ENCODE measurements around the gene ZNF197. TPM values are rescaled to one million over a fixed set of nuclear protein-coding genes. Genes with fewer than 3 reads are reported as not detected.
"Not testable (repeated sequence)": the region's sequence is repeated elsewhere in the genome, so short reads cannot be mapped to it uniquely, and the experiment has no call there.

Gene ZNF197
- total and polyA plus RNA-seq, 8 donors = 5.2 to 24.6 (median 7.6) TPM

DNA sequence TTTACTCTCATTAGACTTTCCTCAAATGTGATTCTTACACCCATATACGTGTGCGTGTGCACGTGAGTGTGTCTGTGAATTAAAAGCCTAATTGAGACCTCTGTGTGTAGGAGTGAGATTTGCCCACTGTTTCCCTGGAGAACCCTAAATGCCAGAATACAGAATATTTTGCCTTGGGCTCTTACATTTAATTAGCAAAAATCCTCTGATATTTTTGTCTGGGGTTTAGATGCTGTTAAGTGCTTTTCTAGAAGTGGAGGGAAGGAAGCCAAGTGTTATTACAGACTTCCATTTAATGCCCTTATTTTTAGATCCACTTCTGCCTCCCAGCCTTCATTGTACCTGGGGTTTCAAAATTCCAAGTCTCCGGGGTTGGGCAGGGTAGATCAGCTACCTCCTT lies 41.5 kb downstream of the ZNF197 start:
- H3K27ac ChIP-seq = no peak overlapping the region
- peaks cover 0 to 12% (median 2%) of the 10 kb centered on the region in 4 donors for H3K9me3 ChIP-seq
- H3K36me3 ChIP-seq = peaks cover 0 to 12% (median 1%) of the 10 kb centered on the region in 4 donors
- no peak for DNase-seq
- TF ChIP-seq EP300 (IDR thresholded peaks at IDR 0.05) (no peak), POLR2AphosphoS5 (IDR thresholded peaks at IDR 0.05) (no peak), POLR2A (IDR thresholded peaks at IDR 0.05) (no peak)
- TF ChIP-seq, protein P1, sequence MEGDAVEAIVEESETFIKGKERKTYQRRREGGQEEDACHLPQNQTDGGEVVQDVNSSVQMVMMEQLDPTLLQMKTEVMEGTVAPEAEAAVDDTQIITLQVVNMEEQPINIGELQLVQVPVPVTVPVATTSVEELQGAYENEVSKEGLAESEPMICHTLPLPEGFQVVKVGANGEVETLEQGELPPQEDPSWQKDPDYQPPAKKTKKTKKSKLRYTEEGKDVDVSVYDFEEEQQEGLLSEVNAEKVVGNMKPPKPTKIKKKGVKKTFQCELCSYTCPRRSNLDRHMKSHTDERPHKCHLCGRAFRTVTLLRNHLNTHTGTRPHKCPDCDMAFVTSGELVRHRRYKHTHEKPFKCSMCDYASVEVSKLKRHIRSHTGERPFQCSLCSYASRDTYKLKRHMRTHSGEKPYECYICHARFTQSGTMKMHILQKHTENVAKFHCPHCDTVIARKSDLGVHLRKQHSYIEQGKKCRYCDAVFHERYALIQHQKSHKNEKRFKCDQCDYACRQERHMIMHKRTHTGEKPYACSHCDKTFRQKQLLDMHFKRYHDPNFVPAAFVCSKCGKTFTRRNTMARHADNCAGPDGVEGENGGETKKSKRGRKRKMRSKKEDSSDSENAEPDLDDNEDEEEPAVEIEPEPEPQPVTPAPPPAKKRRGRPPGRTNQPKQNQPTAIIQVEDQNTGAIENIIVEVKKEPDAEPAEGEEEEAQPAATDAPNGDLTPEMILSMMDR (IDR thresholded peaks at IDR 0.05) = no peak
- H3K4me1 ChIP-seq = no peaks in the 10 kb centered on the region
- no peaks in the 10 kb centered on the region for H3K27me3 ChIP-seq
- intact Hi-C loops (cut with DNase I; ENCODE audit: low total_unique reads) = no loop called here
- WGBS, 5 donors = 91 to 94% (median 92%) methylated on average over 4 of the region's 4 CpGs
- no peak overlapping the region for H3K4me3 ChIP-seq

GRCh38 chr3:44669760-44670159 lies 44.9 kb downstream of the ZNF197 start:
- Histone ChIP-seq H3K9me3 (peaks cover 0 to 17% (median 8%) of the 10 kb centered on the region in 4 donors), H3K4me3 (no peak overlapping the region), H3K4me1 (no peaks in the 10 kb centered on the region), H3K36me3 (no peaks in the 10 kb centered on the region), H3K27me3 (no peaks in the 10 kb centered on the region), H3K27ac (no peak overlapping the region)
- intact Hi-C loops (cut with DNase I; ENCODE audit: low total_unique reads) = no loop called here
- no peak for DNase-seq
- TF ChIP-seq EP300 (IDR thresholded peaks at IDR 0.05) = no peak
- TF ChIP-seq, protein P1 (IDR thresholded peaks at IDR 0.05) = no peak
- WGBS, 5 donors = 83 to 91% (median 89%) methylated on average over 6 of the region's 6 CpGs

GRCh38 chr3:44673466-44673865 lies 48.6 kb downstream of the ZNF197 start:
- DNase-seq; H3K27ac ChIP-seq; H3K27me3 ChIP-seq; H3K36me3 ChIP-seq; H3K4me1 ChIP-seq; H3K4me3 ChIP-seq; intact Hi-C loops (cut with DNase I; ENCODE audit: low total_unique reads): not testable (repeated sequence)
- H3K9me3 ChIP-seq = peaks cover 2 to 51% (median 20%) of the 10 kb centered on the region in 4 donors
- 90 to 97% (median 94%) methylated on average over 8 of the region's 8 CpGs for WGBS, 5 donors

DNA sequence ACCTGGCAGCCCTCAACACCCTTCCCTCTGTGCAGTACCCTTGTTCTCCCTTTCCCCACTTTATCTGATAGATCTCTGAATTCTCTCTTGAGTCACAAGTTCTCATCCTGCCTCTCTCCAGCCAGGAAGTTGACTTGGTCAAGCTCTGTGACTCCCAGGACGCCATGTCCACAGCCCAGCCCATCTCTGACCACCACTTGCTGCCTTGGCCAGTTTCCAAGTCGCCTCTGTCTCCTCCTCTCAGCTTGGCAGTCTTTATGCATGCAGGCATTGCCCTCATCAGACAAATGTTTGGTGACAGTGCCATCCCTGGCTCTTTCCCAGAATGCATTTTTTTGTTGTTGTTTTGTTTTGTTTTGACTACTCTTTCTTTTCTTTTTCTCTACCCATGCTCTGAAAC lies 49.4 kb downstream of the ZNF197 start:
- H3K4me1 ChIP-seq = no peaks in the 10 kb centered on the region
- intact Hi-C loops (cut with DNase I; ENCODE audit: low total_unique reads) = no loop called here
- no peak overlapping the region for H3K4me3 ChIP-seq
- TF ChIP-seq POLR2A (IDR thresholded peaks at IDR 0.05) = no peak
- no peak for TF ChIP-seq POLR2AphosphoS5 (IDR thresholded peaks at IDR 0.05)
- TF ChIP-seq, protein P1 (IDR thresholded peaks at IDR 0.05) = no peak
- no peak for TF ChIP-seq EP300 (IDR thresholded peaks at IDR 0.05)
- 54 to 67% (median 62%) methylated on average over 2 of the region's 2 CpGs for WGBS, 5 donors
- H3K27ac ChIP-seq = no peak overlapping the region
- no peak for DNase-seq
- H3K9me3 ChIP-seq = peaks cover 3 to 57% (median 26%) of the 10 kb centered on the region in 4 donors
- no peaks in the 10 kb centered on the region for H3K36me3 ChIP-seq
- no peaks in the 10 kb centered on the region for H3K27me3 ChIP-seq

DNA sequence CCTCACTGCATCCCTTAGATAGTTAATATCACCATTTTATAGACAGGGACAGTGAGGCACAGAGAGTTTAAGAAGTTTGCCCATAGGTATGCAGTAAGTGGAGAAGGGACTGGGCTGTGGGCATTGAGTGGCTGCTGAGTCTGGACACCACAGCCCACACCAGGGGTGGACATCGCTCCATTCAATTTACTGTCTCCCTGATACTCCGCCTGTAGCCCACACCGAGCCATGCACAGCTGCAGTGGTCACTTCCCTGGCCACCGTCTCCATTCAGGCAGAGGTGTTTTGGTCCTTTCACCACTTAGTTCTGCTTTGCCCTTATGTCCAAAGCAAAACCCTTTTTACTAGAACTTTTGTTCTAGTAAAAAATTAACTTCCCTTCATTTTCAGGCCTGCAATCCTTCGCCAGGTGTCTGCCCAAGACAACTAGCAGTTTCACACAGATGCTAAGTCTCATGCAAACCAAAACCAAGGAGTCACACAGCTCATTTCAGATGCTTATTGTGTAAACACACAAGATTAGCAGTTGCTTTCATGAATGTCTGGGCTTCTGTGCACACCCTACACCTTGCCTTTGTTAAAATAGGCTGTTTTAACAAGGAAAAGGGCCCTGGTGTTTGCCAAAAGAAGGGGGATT lies 53.8 kb downstream of the ZNF197 start:
- no peak overlapping the region for H3K27ac ChIP-seq
- 91 to 97% (median 93%) methylated on average over 5 of the region's 5 CpGs for WGBS, 5 donors
- H3K27me3 ChIP-seq = no peaks in the 10 kb centered on the region
- intact Hi-C loops (cut with DNase I; ENCODE audit: low total_unique reads) = no loop called here
- no peak for DNase-seq
- H3K36me3 ChIP-seq = peaks cover 0 to 29% (median 4%) of the 10 kb centered on the region in 4 donors
- no peaks in the 10 kb centered on the region for H3K4me1 ChIP-seq
- peaks cover 5 to 91% (median 51%) of the 10 kb centered on the region in 4 donors for H3K9me3 ChIP-seq
- TF ChIP-seq POLR2AphosphoS5 (IDR thresholded peaks at IDR 0.05) = no peak
- TF ChIP-seq EP300 (IDR thresholded peaks at IDR 0.05) = no peak
- no peak for TF ChIP-seq POLR2A (IDR thresholded peaks at IDR 0.05)
- TF ChIP-seq, protein P1 (IDR thresholded peaks at IDR 0.05) = no peak
- H3K4me3 ChIP-seq = no peak overlapping the region
